Hematopoietic multipotent progenitor cell (in vitro differentiated cells): ENCODE results near the gene NUP62CL. TPM values are rescaled to one million over a fixed set of nuclear protein-coding genes. Genes with fewer than 3 reads are reported as not detected.
A peak's percentile ranks its signal among the peaks of the same experiment; 100 is the strongest.
"Not testable (repeated sequence)": the region's sequence is repeated elsewhere in the genome, so short reads cannot be mapped to it uniquely, and the experiment has no call there.

Experiments
- DNase-seq, 3 donors: peaks; one replicate each; pipeline ENCODE4 v3.0.0-alpha.2; 2011 to 2015; ENCODE audit warnings: low read depth in 2 of 3, low spot score in 2 of 3
- total RNA-seq: library from RNA; depleted of rRNA; stranded (reverse); fragments of >200 nt; gene quantifications from one replicate; pipeline ENCODE4 v1.2.3, GENCODE V29; 2012

NUP62CL gene, protein sequence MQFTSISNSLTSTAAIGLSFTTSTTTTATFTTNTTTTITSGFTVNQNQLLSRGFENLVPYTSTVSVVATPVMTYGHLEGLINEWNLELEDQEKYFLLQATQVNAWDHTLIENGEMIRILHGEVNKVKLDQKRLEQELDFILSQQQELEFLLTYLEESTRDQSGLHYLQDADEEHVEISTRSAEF
- total RNA-seq: 12.1 TPM

DNA sequence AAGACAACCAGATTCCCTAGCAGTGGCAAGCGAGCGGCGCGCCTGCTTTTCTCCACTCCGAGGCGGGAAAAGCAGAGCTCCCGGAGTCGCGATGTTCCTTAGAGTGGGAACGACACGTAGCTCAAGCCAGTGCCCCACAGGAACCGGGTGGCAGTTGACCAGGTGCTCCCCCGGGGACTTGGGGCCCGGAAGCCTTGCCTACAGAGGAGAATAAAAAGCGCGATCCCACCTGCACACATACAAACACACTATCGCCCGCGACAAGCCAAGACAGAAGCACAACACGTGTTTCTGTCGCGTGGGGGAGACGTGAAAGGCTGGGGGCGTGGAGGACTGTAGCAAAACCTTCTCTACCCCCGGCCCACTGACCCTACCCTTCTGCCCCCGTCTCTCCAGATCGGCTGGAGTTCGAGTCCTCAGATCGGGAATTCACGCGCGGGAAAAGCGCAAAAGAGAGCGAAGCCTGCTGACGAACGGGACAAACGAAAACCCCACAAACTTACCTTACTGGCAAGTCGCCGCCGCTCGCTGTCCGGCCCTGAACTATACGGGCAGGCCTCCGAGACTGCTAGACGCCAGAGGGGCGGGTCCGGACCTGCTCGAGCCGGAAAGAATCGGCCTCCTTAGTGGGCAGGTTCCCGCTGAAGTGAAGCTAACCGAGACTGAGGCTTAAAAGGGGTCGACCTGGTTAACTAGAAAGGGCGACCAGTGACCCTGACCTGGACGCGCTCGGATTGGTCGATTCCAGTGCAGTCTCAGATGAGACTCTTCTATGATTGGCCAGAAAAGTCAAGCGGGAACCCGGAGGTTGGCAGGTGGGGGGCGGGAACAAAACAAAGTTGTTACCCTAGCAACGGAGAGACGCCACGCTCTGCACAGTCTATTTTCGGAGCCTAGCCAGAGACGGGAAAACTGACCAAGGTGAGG lies at the start of gene NUP62CL, which contains the start of gene DNAAF6:
NUP62CL (minus strand) TSS at position 664 of the 927 bp plus-strand sequence. CDS start 31,287 bp downstream, outside the sequence.
DNAAF6 (plus strand) TSS at position 842 of the 927 bp plus-strand sequence. CDS start 6,265 bp downstream, outside the sequence.
- DNase-seq: peak; percentile 18 to 76 (median 68)

DNA sequence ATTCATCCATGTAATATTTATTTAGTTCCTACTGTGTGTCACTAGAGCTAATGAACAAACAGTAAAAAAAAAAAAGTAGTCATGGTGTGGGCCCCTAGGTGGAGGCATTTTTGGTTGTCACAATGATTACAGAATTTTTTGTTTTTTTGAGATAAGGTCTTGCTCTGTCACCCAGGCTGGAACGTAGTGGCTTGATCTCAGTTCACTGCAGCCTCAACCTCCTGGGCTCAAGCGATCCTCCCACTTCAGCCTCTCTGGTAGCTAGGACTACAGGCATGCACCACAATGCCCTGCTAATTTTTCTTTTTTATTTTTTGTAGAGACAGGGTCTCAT lies 22.2 kb upstream of the NUP62CL start:
- DNase-seq: no peak

DNA sequence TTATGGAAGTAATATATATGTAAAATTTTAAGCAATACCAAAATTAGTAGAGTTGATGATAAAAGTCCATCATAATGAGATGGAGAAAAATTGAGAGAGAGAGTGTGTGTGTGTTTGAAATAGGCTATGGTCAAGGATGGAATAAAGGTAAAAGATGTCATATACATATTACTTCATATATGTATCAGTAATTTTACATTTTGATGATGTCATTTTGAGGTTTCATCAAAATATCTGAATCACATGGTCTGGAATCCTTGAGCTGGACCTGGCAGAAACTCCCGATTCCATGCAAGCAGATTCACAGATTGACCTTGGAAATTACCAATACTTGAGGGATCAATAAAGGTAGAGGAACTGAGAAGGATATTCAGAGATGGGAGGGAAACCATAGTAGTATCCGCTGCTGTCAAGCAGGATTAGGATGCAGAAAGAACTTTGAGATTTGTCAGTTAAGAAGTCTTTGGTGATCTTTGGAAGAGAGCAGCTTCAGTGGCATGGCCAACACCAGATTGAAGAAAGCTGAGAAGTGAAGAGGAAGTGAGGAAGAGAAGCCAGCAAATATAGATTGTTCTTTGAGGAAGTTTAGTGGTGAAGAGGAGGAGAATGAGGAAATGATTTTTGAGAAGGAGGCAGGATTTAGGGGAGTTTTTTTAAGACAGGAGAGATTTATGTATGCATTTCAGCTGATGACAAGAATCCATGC lies 21.7 kb upstream of the NUP62CL start:
- no peak for DNase-seq

DNA sequence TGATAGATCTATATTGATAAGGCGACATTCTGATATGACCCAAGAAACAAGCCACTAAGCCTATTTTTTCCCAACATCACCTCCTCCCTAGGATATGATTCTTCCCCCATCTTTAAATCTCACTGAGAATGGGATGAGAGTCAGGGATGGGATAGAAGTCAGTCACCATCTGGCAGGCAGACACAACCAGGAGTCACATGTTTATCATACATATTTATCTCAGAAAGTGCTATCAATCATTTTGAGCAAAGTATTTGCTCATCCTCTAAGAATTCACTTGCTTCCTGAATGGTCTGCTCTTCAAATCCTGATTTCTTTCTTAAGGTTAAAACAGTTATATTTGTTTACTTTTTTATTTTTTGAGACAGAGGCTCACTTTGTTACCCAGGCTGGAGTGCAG lies 20.5 kb upstream of the NUP62CL start:
- no peak for DNase-seq

DNA sequence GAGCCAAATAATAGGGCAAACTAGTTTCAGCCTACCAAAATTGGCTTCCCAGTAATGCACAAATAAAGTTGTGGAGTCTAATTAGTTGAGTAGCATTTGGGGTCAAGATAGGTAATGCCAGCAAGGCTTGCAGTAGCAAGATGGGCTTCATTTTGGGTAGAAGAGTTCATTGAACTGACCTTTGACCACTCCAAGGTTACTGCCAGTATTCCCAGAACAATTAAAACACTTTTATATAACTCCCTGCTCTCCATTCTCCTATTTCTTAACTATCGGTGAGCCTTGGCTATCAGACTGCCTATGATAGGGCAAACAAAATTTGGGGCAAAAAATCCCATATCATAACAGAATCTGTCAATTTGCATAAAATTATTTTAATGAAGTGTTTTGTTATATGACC lies 7.2 kb upstream of the NUP62CL start:
- no peak for DNase-seq

DNA sequence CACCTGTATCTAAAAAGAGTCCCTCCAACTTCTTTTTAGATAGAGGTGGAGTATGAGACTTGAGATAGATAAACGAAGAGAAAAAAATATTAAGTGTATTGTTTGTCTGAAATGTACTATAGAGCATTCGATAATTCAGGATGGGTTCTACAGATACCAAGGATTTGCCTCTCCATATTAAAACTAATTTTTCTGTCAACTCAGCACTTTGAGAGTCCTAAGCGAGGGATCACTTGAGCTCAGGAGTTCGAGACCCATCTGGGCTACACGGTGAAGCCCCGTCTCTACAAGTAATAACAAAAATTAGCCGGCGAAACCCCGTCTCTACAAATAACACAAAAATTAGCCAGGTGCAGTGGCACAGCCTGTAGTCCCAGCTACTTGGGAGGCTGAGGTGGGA lies 1.7 kb upstream of the NUP62CL start:
- no peak for DNase-seq

DNA sequence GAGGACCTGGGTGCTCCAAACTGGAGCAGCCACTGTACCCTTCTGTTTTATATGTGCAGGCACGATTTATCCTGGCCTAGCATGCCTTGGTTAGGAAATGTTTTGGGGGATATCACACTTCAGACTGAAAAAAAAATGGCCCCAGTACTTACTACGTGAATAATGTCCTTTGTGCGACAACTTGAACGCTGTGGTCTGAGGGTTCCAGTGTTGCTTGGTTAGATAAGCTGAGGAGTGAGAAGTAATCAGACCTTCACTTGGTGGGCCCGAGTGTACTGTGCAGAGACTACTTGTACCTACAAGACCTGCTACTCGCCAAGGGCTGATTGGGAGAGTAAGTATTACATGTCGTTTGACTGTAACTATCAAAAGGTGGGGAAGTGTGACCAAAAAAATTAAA lies 856 bp upstream of the NUP62CL start:
- DNase-seq: no peak

DNA sequence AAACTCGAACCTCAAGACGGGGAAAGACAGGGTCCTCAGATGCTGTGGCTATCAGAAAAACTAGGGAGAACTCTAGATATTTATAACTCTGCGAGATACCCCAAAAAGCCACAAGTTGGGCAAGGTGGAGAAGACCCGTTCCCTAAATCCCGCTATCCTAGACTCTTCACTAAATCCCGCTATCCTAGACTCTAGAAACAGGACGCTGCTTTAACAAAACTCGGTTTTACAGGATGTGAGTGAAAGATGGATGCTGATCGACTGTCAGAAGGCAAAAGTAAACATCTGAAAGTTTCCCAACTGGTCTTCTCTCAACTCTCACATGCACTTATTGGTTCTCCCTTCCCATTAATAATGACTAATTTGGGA lies 448 bp upstream of the NUP62CL start:
- DNase-seq: no peak

DNA sequence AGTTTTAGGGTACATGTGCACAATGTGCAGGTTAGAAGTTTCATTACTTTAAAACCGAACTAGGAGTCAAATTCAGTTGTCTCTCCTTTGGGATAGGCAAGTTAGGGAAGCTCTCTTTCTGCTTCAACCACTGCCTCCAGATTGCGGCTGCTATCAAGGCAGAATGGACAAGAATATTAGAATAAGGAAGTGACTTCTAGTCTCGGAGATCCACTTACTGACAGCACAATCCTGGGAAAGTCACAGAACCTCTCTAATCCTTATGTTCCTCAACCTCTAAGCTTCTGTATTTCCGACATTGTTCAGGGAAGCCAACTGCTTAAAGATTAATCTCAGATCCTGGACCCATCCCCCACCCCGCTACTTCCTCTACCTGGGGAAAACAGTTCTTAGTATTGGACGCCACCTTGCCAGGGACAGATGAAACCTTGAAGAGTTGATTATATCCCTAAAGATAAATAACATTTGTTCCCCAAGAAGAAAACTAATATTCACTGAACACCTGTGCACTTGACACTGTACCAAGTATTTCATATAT lies 2.1 kb downstream of the NUP62CL start:
- no peak for DNase-seq

DNA sequence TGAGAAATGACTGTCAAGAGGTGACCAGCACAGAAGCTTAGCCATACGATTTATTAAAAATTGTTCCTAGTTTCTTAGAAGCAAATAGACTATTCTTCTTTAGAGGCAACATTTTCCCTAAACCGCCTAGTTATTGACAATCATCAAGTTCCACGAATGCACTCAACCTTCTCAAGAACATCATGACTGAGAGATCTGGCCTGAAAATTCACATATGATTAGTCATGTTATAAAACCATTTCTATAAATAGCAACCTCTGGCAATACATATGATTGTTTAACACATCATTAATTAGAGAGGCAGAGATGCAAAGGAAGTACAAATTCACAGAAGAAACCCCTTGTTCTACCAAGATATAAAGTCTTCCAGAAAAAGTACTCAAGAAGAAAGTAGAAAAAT lies 6.7 kb downstream of the NUP62CL start:
- no peak for DNase-seq

DNA sequence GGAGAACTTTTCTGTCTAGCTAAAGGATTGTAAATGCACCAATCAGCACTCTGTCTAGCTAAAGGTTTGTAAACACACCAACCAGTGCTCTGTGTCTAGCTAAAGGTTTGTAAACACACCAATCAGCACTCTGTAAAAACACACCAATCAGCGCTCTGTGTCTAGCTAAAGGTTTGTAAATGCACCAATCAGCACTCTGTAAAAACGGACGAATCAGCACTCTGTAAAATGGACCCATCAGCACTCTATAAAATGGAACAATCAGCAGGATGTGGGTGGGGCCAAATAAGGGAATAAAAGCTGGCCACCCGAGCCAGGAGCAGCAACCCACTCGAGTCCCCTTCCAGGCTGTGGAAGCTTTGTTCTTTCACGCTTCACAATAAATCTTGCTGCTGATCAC lies 8.2 kb downstream of the NUP62CL start:
- not testable (repeated sequence) for DNase-seq

DNA sequence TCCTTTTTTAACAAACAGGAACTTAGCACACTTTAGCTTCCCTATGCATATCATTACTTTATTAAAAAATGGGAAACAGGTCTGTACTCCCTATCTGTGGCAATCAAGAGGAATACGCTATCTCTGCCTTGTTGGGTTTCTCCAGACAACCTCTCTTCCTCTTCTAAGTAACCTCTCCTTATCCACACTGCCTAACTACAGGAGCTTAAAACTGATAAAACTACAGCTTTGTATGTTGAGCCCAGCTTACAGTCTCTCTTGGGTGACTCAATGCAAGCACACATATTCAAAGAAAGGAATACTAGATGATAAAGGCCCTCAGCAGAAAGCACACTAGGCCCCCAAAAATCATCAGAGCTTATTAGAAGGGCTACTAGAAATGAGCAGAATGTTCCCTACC lies 8.9 kb downstream of the NUP62CL start:
- no peak for DNase-seq

DNA sequence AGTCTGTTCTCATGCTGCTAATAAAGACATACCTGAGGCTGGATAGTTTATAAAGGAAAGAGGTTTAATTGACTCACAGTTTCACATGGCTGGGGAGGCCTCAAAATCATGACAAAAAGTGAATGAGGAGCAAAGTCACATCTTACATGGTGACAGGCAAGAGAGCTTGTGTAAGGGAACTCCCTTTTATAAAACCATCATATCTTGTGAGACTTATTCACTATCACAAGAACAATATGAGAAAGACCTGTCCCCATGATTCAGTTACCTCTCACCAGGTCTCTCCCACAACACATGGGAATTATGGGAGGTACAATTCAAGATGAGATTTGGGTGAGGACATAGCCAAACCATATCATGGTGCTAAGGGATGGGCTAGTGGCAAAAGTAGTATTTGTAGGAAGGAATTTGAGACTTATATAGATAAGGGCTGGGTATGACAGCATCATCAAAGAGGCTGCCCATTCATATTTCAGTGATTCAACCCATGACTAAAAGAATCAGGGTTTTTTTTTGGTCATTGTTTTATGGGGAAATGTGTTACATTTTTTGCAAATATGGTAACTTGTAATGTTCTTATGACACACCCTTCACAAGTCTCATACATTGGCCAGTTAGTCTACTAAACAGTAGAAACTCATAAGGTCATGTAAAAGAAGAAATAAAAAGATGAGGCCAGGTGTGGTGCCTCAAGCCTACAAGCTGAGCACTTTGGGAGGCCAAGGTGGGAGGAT lies 34.7 kb downstream of the NUP62CL start:
- no peak for DNase-seq

DNA sequence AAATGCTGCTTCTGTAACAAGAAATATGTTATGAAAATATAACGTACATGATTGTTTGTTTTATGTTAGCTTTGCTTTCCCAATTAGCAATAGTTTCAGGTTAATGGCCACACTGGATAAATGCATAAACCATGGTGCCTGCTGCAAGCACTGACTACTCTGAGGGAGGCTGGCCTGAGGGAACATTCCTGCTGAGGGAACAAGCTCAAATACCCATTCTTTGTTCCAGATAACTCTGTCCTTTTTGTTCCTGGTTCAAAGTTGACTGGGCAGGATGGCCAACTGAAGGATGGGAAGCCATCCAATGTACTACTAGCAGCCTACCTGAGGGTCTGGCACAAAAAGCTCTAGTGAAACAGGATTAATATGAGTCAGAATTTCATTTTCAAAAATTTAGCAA lies 37.5 kb downstream of the NUP62CL start:
- no peak for DNase-seq

DNA sequence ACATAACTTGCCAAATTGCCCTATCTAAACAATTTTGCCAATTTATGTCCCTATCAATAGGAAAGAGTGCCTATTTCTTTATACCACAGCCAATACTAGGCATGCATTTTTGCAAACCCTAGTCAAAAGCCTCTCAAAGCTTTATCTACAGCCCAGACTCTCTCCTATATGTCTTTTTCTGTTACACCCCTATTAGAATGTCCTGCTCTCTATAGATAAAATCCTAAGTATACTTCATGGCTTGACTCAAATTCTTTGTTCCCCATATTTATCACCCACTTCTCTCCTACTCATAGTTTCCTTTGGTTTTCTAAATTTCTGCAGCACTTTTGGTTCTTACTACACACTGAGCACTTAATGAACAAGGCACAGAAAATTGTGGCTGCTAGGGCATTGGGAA lies 38.0 kb downstream of the NUP62CL start:
- peak in 1 of 3 donors; percentile 0 for DNase-seq

DNA sequence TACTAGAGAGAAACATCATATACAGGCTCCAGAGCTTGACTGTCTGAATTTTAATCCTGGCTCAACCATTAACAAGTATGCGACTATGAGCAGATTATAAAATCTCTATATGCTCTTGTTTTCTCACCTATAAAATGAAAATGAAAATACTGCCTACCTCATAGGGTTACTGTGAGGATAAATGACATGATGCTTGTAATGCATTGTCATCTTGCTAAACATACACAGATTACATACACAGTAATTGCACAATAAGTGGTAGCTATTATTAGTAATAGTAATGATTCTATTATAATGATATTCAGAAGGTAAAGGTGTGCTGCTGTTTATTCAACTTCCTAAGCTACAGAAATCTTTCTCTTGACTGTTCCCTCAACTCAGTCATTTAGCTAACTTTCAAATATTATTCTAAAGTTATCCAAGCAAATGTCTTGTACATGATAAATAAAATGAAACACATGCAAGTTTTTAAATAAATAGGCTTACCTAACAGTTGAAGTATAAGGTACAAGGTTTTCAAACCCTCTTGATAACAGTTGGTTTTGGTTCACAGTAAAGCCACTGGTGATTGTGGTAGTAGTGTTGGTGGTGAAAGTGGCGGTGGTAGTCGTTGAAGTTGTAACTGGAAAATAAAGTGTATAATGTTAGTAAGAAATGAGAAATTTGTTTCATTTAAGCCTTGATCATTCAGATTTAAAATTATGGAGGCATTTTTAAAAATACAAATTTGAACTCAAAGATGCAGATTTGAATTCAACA lies 38.9 kb downstream of the NUP62CL start:
- no peak for DNase-seq

DNA sequence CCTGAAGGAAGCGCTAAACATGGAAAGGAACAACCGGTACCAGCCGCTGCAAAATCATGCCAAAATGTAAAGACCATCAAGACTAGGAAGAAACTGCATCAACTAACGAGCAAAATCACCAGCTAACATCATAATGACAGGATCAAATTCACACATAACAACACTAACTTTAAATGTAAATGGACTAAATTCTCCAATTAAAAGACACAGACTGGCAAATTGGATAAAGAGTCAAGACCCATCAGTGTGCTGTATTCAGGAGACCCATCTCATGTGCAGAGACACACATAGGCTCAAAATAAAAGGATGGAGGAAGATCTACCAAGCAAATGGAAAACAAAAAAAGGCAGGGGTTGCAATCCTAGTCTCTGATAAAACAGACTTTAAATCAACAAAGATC lies 48.6 kb downstream of the NUP62CL start:
- DNase-seq: not testable (repeated sequence)

DNA sequence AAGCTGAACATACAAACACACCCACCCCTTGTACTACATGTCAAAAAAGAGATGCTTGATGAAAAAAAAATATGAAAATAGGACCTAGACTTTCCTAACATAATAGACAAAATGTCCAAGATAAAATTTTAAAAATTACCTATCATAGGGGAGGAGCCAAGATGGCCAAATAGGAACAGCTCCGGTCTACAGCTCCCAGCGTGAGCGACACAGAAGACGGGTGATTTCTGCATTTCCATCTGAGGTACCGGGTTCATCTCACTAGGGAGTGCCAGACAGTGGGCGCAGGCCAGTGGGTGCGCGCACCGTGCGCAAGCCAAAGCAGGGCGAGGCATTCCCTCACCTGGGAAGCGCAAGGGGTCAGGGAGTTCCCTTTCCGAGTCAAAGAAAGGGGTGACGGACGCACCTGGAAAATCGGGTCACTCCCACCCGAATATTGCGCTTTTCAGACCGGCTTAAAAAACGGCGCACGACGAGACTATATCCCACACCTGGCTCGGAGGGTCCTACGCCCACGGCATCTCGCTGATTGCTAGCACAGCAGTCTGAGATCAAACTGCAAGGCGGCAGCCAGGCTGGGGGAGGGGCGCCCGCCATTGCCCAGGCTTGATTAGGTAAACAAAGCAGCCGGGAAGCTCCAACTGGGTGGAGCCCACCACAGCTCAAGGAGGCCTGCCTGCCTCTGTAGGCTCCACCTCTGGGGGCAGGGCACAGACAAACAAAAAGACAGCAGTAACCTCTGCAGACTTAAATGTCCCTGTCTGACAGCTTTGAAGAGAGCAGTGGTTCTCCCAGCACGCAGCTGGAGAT lies 50.4 kb downstream of the NUP62CL start:
- not testable (repeated sequence) for DNase-seq
